Epithelial cell of proximal tubule (primary cell): ENCODE measurements around the gene PHF20. TPM values are rescaled to one million over a fixed set of nuclear protein-coding genes. Genes with fewer than 3 reads are reported as not detected.
"Not testable (repeated sequence)": the region's sequence is repeated elsewhere in the genome, so short reads cannot be mapped to it uniquely, and the experiment has no call there.

Experiments
- DNase-seq: peaks from one replicate; pipeline ENCODE4 v3.0.0-alpha.2; 2011; ENCODE audit warnings: low read depth
- H3K4me3 ChIP-seq: 2 replicates; pipeline ENCODE4 v1.5.1; 2011; ENCODE audit warnings: low read depth, mild to moderate bottlenecking, low read length
- CTCF ChIP-seq: conservative IDR thresholded peaks from 2 replicates; pipeline ENCODE4 v1.5.1; 2012; ENCODE audit warnings: low read depth, mild to moderate bottlenecking, low read length
- total RNA-seq: library from RNA; depleted of rRNA; stranded (reverse); fragments of >200 nt; gene quantifications from 2 replicates; pipeline ENCODE4 v1.2.3, GENCODE V29; 2015

Gene PHF20
- total RNA-seq, 1 donor from 2014 or later = 19.0 TPM

DNA sequence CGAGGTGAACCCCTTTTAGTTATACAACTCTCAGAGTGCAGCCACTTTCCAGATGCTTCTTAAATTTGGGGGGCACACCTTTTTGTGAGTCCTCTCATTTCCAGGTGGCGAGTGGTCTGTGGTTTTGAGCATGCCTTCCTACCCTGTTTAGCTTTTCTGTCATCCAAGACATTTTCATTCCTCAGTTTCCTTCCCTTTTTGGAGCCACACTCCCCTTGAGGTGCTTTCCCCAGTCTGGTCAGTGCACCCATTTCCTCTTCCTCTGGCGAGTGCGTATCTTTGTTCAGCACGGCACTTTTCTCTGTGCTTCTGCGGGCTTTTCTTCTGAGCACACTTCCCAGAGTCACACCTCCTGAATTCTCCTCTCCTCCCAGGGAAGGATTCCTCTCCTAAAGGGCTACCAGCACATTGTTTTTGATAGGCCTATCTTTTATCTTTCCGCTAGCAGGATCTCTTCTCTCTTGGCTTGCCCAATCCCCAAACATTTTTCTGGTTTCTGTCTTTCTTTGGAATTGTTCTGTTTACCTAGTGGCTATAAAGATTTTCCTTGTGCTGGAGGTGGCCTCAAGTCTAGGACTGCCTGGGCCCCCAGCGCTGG lies 1.4 kb downstream of the PHF20 start:
- H3K4me3 ChIP-seq = peak overlapping the region; percentile 83
- no peak for DNase-seq
- TF ChIP-seq CTCF = no peak

- H3K4me3 ChIP-seq = no peak overlapping the region
- TF ChIP-seq CTCF = no peak
- no peak for DNase-seq
These were observed 2.6 kb downstream of the PHF20 start for GRCh38 chr20:35774391-35774790.

- no peak for DNase-seq
- H3K4me3 ChIP-seq = no peak overlapping the region
- no peak for TF ChIP-seq CTCF
These were observed 4.8 kb downstream of the PHF20 start for GRCh38 chr20:35776513-35777101.

DNA sequence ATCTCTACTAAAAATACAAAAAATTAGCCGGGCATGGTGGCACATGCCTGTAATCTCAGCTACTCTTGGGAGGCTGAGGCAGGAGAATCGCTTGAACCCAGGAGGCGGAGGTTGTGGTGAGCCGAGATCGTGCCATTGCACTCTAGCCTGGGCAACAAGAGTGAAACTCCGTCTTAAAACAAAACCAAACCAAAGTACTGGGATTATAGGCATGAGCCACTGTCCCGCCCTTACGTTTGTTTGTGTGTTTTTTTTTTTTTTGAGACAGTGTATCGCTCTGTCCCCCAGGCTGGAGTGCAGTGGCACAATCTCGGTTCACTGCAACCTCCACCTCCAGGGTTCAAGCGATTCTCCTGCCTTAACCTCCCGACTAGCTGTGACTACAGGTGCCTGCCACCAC lies 12.0 kb downstream of the PHF20 start:
- DNase-seq, H3K4me3 ChIP-seq: not testable (repeated sequence)

- not testable (repeated sequence) for H3K4me3 ChIP-seq, DNase-seq
These were observed 13.7 kb downstream of the PHF20 start for GRCh38 chr20:35785541-35785940.

- no peak for DNase-seq
- no peak for TF ChIP-seq CTCF
- no peak overlapping the region for H3K4me3 ChIP-seq
These were observed 17.0 kb downstream of the PHF20 start for GRCh38 chr20:35788796-35789195.

DNA sequence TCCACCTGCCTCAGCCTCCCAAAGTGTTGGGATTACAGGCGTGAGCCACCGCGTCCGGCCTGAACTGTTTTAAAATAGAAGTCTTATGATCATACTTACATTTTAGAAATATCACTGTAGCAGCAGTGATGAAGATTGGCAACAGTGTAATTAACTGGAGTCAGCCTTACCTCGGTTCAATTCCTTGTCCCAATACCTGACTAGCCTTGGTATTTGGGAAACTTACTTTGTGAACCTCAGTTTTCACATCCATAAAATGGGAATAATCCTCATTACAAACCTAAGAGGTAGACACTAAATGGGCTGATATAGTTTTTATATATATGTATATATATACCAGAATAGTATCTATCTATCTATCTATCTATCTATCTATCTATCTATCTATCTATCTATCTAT lies 19.3 kb downstream of the PHF20 start:
- H3K4me3 ChIP-seq = no peak overlapping the region
- DNase-seq = no peak
- TF ChIP-seq CTCF = no peak

- no peak overlapping the region for H3K4me3 ChIP-seq
- TF ChIP-seq CTCF = no peak
- DNase-seq = peak; percentile 71
These were observed 20.0 kb downstream of the PHF20 start for GRCh38 chr20:35791821-35792220.
